ENCODE measurements around the gene RNF14.
"Not testable (repeated sequence)": the region's sequence is repeated elsewhere in the genome, so short reads cannot be mapped to it uniquely, and the experiment has no call there.

RNF14 gene, protein sequence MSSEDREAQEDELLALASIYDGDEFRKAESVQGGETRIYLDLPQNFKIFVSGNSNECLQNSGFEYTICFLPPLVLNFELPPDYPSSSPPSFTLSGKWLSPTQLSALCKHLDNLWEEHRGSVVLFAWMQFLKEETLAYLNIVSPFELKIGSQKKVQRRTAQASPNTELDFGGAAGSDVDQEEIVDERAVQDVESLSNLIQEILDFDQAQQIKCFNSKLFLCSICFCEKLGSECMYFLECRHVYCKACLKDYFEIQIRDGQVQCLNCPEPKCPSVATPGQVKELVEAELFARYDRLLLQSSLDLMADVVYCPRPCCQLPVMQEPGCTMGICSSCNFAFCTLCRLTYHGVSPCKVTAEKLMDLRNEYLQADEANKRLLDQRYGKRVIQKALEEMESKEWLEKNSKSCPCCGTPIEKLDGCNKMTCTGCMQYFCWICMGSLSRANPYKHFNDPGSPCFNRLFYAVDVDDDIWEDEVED

DNA sequence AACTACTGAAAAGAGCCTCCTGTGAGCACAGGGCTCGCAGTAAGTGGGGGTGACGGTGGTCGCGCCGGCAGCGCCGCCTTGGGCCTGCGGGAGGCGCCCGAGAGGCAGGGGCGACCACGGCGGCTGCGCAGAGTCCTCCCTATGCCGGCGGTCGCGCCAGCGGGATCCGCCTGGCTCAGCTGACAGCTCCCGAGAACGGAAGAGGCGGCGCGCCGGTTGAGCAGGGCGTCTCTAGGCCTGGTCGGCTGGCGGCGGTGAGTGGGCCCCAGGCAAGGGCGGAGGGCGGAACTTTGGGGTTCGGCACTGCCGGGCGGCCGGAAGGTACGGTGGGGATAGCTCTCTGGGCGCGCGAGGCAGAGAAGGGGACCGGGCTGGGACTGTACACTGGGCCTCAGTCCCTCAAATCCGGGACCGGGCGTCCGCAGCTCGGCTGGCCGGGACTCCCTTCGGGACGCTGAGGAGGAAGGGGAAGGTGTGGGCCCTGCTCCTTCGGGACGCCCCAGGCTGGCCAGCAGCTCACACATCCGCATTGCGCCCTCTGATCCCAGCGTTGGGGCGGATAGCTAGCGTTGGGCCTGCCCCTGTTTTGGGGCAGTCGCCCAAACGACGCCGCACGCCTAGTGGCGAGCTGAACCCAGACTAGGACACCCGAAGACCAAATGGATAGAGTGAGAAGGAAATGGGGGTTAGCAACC, at the start of gene RNF14:
Gene RNF14, plus strand, starts transcription at position 192 of the 695 bp plus-strand sequence. CDS start 4,484 bp downstream, outside the sequence.
- peak; percentile 93 for DNase-seq

DNA sequence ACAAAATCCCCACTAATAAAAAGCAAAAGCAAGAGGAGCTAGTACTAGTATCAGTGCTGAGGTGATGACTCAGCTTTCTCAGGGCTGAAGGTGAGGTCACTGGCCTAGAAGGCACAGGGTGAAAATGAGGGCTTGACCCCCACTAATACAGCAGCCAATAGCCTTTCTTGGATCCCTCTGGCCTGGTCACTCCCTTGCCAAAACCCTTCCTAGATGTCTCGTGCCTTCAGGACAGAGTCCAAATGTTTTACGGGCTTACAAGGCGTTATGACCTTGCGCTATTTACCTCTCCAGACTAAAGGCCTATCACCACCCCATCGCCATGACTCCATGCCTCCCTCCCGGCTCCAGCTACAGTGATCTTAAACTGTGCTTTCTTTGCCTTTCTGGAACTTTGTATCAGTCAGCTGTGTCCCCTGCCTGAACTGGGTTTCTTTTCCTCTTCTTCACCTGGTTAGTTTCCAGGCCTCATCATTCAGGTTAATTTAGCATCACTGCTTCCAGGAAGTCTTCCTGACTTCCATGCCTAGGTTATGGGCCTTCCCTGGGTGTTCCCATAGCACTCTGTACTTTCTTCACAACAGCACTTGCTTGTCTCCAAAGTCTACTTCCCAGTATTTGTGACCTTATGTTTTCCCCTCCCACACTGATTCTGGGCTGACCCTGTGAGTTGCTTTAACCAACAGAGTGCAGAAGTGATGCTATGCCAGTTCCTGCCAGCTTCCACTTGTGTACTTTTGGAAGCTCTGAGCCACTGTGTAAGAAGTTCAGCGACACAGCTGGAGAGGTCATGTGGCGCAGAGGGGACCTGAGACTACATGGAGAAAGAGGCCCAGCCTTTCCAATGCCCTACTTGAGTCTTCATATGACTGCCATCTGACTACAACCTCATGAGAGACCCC, 49.4 kb upstream of the RNF14 start:
- peak; percentile 35 for DNase-seq

DNA sequence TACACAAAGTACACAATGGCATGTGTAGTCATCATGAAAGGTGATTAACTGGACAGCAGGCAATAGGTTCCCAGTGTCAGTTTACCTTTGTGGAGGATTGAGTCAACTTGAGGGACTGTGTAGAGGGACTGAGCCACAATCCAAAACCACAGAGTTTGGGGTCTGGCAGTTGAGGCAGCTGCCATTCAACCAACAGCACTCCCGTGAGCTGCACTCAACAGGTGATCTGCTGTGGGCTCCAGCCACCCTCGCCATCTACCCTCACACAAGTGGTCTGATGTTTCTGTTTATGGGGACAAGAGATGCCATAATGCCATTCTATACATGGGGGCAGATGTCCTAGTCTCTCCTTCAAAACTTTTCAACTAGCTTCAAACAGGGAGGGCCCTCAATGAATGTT, 48.1 kb upstream of the RNF14 start:
- no peak for DNase-seq

DNA sequence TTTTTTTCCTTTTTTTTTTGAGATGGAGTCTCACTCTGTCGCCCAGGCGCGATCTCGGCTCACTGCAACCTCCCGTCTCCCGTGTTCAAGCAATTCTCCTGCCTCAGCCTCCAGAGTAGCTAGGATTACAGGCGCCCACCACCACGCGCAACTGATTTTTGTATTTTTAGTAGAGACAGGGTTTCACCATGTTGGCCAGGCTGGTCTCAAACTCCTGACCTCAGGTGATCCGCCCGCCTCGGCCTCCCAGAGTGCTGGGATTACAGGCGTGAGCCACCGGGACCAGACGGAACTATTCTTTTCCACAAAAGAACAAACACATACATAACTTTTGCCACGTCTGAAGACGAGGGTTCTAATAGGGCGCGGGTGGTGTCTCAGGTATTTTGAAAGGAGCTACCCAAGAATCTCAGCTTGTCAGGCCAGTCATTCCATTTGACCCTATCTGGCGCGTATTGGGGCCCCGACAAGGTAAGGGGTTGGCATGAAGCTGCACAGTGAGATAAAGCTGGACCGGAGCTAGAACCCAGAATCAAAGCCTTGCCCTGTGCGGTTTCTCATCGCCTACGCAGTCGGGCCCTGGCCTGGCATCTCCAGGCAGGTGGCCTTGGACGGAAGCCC, 46.0 kb upstream of the RNF14 start:
- not testable (repeated sequence) for DNase-seq

DNA sequence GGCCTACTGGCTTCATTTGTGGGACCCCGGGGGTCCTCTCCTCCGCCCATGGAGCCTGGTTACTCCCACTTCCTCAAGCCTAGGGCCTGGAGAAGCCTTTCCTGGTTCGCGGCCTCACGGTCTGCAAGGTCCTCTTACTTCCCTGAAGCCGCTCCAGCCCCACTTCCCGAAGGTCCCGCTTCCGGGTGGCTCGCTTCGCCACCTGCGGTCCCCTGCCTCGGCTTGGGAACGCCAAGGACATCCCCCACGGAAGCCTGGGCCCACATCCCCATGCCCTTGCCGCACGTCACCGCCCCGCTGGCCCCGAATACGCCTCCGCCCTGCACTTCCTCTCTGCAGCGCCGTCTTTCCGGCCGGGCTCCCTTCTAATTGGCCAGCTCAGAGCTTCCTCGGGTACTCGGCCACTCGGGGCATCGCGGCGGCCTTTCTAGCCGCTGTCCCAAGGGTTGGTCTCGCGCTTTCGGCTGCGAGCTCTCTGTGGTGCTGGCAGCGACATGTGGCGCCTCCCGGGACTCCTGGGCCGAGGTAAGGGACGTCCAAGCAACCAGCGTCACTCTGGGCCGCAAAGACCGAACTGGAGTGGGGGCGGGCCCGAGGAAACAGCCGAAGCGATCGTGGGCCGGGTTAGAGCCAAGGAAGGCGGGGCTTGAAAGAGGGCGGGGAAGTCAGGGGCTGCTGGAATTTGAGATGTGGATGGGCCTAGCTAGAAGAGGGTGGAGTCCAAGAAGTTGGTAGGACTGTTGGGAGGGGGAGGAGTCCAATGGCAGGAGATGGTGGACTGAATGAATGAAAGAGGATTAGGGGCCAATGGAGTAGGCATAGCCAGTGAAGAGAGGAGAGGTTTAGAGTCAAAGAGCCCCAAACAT, 45.2 kb upstream of the RNF14 start, which contains the start of gene DELE1:
Gene DELE1, plus strand, starts transcription at position 424 of the 866 bp plus-strand sequence. Its CDS starts 71 bp downstream, at position 495.
- DNase-seq, result peak; percentile 89

DNA sequence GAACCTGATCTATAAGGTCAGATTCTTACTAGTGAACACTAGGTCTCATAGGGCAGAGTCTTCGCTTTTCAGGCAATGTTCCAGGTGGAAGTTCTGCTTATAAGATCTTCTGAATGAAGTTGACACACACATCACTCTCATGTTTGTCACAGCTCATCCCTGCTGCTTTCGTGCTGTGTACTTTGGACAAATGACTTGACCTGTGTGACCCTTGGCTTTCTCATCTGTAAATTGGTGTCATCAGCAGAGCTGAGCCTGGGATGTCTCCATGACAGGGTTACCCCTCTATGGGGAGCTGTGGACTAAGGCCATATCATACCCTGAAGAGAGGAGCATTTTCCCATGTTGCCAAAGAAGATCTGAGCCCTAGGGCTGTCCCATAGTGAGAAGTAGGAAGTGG, 42.5 kb upstream of the RNF14 start:
- no peak for DNase-seq

DNA sequence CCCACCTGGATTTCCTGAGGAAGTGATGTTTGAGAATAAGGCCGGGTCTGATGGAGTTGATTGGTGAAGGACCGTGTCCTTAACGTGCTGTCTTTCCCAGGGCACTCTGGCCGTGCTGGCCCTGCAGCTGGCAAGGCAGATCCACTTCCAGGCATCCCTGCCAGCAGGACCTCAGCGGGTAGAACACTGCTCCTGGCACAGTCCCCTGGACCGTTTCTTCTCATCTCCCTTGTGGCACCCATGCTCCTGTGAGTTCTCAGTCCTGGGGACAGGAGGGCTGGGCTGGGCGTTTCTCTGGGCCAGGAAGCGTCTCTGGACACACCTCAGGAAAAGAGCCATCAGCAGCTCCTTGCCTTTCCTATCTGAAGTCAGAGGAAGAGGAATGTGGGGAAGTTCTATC, 40.9 kb upstream of the RNF14 start:
- no peak for DNase-seq

DNA sequence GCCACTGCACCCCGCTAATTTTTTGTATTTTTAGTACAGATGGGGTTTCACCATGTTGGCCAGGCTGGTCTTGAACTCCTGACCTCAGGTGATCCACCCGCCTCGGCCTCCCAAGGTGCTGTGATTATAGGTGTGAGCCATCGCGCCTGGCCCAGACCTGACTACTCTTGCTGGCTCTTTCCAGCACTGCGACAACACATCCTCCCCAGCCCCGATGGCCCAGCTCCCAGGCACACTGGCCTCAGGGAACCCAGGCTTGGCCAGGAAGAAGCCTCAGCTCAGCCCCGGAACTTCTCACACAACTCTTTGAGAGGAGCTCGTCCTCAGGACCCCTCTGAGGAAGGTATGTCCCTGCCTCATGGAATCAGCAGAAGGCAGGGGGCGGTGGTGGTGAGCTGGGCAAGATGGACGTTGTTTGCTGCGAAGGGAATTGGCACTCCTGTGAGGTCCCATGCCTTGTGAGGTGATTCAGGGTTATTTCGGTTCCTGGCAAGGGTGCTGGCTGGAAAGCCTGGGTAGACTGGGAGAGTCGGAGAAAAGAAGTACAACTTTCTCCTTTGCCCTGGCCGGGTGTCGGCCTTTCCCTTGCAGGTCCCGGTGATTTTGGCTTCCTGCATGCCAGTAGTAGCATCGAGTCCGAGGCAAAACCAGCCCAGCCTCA, 39.4 kb upstream of the RNF14 start:
- DNase-seq, result no peak

DNA sequence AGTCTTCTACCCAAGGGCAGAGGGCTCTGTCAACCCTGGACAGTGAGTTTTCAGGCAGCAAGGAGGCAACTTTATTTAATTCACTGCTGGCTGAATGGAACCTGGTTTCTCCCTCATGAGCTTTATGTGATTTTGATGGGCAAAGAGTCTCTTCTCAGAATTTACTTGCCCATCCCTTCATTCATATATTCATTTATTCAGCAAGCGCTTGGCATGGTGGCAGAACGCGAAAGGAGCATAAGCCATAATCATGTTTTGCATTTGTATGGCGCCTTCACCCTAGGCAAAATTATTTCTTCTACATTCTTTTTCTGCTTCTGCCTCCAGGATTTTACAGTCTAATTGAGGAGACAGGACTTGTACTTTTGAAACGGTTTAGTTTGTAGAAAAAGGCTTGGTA, 37.2 kb upstream of the RNF14 start:
- no peak for DNase-seq

DNA sequence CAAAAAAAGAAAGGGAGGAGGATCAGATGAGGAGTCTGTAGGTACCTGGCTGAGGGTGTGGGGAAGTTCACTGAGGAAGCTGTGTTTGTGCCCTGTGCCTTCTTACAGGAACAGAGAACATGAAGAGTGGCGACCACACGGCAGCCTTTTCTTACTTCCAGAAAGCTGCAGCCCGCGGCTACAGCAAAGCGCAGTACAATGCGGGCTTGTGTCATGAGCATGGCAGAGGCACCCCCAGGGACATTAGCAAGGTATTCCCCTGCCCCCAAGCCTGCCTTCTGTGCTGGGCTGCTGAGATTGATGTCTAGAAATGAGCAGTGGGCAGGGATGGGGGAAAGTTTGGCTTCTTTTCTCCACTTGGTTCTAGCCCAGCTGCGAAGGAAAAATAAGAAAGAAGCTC, 35.8 kb upstream of the RNF14 start:
- DNase-seq, result no peak

DNA sequence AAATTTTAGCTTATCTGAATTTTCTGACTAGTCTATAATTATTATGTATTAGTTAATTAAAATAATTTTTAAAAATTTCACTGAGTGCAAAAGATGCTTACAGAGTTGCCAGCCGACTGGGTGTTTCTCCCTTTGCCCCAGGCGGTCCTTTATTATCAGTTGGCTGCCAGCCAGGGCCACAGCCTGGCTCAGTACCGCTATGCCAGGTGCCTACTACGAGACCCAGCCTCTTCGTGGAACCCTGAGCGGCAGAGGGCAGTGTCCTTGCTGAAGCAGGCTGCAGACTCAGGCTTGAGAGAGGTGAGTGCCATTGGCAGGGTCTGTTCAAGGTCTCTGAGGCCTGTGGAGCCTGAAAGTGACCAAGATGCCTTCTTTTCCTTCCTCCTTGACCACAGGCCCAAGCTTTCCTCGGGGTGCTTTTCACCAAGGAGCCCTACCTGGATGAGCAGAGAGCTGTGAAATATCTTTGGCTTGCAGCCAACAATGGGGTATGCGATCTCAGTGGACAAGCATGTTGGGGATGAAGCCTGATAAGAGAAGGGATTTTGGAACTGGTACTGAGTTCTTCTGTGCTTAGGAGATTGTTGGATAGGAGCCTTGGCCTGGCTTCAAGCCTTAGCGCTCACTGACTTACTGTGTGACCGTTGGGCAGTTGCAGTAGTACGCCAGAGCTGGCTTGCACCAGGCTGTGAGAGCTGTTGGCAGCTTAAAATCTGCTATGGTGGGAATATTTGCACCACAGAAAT, 34.6 kb upstream of the RNF14 start:
- DNase-seq, result no peak

DNA sequence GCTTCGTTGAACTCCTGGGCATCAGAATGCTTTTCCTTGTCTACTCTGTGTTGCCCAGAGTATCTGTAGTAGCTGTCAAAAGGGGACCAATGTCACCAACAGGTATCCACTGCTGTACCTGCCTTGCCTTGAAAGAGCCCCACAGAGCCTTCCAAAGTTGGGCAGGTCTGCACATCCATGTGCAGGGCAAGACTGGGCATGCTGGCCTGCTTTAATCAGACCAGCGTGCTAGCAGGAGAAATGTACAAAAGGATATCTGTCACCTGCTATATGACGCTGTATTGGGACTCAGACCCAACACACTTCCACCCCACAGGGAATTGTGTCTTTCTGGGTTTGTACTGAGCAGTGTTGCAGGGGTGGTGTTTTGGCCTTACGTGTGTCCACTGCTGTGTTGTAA, 33.4 kb upstream of the RNF14 start:
- DNase-seq, result no peak

DNA sequence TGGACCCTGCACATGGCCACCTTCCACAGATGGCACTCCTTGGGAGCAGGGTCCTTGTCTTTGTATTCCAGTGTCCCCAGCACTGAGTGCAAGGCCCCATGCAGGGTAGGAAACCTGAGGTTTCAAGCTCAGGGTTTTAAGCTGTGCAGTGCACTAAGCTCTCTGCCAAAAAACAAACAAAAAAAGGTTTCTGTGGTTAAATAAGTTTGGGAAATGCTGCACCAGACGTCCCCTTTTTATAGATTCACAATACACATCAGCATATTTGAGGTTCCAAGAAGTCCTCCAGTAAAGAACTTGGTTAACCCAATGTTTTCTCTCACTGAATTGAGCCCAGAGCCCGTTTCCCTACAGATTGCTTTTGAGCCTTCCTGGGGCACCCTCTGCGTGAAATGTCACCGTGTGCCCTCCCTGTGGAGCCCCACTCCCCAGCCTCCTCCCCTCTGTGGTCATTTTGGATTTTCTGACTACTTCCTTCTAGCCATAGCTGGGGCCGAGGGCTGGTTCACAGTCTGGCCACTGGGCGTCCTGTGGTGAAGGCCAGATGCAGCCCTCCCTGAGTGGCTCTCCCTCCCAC, 28.1 kb upstream of the RNF14 start:
- DNase-seq, result peak; percentile 78

DNA sequence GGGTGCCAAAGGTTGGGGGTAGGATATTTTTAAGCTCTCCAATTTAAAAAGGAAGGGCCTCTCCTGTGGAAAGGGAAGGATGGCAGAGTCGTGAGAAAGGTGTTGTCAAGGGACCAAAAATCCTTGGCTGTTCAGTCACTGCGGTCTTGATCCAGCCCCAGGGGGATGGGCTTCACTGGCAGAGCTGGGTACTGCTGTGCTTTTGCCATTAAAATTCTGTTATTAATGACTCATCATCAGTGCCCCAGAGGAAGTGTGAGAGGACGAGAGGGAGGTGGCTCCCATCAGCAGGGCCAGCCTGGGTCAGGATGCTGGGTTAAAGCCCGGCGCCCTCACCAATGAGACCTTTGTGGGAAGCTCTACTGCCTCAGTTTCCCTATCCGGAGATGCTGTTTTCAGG, 27.6 kb upstream of the RNF14 start:
- no peak for DNase-seq

DNA sequence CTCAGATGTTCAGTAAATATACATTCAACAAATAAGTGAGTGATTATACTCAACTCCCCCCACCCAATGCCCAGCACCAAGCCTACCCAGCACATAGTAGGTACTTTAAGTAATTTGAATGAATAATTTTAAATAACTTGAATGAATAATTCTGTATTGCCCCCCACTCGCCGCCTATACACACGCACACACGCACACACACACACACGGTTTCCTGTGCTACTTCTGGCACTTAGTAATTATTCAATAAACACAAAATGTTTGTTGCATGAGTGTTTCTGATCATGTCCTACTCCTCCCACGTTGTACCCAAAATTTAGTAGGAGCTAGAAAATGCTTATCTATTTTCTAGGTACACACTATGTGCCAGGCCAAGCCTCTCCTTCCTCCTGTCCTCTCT, 27.1 kb upstream of the RNF14 start:
- no peak for DNase-seq

DNA sequence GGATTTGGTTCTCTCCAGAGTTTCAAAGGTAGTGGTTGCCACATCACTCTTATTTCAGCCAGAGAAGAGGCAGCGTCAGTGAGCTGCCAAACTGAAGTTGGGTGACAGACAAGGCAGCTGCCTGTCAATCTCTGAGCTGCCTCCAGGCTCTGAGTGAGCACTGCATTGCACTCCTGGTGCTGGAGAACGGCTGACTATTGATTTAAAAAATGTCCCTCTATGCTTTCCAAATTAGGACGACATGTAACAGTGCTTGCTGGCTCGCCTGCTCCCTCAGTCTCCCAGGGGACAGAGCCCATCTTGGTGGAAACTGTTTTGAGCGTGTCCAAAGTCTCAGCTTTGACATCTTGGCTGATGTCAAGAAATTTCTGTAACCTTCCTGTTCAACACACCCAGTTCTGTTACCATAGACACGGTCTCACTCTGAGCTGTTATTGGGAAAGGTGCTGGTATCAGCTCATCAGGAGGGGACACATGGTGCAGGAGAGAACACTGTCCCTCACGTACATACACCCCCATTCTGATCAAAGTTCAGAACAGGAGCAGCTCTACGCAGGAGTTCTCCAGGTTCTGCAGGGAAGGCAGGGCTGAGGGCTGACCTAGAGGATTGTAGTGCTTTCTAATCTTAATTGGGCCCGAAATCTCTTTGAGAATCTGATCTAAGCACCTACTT, 26.6 kb upstream of the RNF14 start:
- no peak for DNase-seq

DNA sequence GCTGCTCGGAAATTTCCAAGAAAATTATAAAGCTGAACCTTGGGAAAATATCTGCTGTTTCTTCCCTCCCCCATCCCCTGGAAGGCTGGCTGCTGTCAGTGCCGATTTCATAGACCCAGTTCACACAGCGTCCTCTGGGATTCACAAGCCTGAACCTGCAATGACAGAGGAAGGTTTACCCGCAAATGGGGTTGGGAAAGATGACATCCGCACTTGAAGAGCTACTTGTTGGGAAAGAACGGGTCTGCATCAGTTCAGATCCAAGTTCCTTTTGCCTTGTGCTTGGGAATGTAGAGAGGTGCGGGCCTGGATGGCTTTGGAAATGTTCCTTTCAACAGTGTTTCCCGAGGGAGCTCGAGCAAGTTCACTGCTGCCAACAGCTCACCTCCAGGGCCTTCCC, 24.8 kb upstream of the RNF14 start:
- no peak for DNase-seq

DNA sequence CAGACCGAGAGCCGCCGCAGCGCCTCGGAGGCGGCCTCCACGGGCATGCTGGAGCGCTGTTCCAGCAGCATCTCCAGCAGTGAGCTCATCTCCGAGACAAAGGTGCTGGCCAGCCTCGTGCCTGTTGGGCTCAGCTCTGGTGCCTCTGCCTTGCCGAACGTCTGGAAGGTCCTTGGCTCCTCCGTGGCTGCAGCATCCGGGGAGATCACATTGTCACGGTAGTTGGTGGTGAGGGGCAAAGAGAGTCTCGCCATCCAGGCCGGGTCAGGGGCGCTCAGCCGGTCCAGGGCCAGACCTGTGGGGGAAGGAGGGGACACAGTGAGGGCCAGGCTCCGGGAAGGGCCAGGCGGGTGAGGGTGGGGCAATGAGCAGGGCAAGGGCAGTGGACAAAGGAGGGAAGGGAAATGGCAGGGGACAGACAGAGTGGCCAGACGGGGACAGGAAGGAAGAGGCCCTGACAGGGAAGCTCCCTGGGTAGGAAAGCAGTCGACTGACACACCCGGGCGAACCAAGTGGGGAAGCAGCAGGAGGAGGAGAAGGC, 23.3 kb upstream of the RNF14 start:
- no peak for DNase-seq

DNA sequence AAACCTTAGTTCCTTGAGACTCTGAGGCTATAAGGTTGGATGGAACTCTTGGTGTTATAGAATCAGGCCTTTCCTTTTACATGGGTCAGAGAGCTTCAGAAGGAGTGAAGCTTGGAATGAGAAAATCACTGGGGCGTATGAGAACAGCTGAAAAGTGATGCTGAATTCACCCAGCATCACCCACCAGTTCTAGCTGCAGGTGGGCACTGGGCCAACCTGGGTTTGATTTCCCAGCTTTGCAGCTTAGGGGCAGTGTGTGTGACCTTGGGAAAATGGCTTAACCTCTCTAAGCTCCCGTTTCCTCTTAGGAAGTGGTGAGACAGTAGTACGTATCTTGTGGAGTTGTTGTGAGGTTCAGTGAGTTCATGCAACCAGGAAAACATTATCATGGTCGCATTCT, 21.6 kb upstream of the RNF14 start:
- no peak for DNase-seq
